Measurements from ENCODE around the gene MYO6. TPM values are rescaled to one million over a fixed set of nuclear protein-coding genes. Genes with fewer than 3 reads are reported as not detected.

MYO6 gene
- total RNA-seq, 1 donor from 2014 or later = 0.44 TPM

DNA sequence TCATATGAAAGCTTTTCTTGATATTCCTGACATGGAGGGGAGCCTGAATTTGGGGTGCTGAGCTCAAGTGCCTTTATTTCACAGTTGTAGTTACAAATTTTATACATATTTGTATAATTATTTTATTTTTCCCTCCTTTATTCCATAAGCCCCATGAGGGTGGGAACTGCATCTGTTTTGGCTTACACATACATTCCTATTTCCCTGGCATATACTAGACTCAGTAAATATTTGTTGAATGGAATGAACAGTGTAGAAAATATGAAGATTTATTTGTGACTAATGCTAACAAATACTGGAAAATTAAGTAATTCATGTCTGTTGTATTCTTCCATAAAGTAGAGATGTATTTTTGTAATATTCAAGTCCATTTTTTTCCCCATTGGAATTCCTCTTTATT lies 127.1 kb downstream of the MYO6 start:
- POLR2A ChIA-PET = no interaction called here
- H3K36me3 Mint-ChIP-seq (ENCODE audit: low read depth) = no peaks in the 10 kb centered on the region
- no peak overlapping the region for H3K27ac Mint-ChIP-seq
- H3K27me3 Mint-ChIP-seq = no peaks in the 10 kb centered on the region
- no peak overlapping the region for H3K4me3 Mint-ChIP-seq
- no peaks in the 10 kb centered on the region for H3K9me3 Mint-ChIP-seq
- intact Hi-C loops (cut with micrococcal nuclease) = no loop called here
- no peak for DNase-seq
- H3K4me1 Mint-ChIP-seq = no peaks in the 10 kb centered on the region
- TF ChIP-seq, protein P1, sequence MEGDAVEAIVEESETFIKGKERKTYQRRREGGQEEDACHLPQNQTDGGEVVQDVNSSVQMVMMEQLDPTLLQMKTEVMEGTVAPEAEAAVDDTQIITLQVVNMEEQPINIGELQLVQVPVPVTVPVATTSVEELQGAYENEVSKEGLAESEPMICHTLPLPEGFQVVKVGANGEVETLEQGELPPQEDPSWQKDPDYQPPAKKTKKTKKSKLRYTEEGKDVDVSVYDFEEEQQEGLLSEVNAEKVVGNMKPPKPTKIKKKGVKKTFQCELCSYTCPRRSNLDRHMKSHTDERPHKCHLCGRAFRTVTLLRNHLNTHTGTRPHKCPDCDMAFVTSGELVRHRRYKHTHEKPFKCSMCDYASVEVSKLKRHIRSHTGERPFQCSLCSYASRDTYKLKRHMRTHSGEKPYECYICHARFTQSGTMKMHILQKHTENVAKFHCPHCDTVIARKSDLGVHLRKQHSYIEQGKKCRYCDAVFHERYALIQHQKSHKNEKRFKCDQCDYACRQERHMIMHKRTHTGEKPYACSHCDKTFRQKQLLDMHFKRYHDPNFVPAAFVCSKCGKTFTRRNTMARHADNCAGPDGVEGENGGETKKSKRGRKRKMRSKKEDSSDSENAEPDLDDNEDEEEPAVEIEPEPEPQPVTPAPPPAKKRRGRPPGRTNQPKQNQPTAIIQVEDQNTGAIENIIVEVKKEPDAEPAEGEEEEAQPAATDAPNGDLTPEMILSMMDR (IDR thresholded peaks at IDR 0.05) = no peak
- ATAC-seq (ENCODE audit: low read depth) = no peak
- CTCF ChIA-PET = interaction anchor here (0.6 kb wide), 1 partner anchor 531 kb away, joined by 3 read pairs; no protein-coding TSS in a partner anchor

DNA sequence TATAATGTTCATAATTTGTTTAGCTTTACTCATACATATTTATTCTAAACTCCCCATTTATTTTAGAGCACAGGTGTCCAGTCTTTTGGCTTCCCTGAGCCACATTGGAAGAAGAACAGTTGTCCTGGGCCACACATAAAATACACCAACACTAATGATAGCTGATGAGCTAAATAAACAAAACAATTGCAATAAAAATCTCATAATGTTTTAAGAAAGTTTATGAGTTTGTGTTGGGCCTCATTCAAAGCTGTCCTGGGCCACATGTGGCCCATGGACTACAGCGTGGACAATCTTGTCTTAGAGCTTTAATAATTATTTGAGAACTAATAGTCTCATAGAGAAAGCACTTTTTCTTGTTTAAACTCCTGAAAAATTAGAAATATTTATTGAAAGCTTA lies 131.3 kb downstream of the MYO6 start:
- intact Hi-C loops (cut with micrococcal nuclease) = no loop called here
- TF ChIP-seq, protein P1 (IDR thresholded peaks at IDR 0.05) = no peak
- no peak overlapping the region for H3K27ac Mint-ChIP-seq
- no peaks in the 10 kb centered on the region for H3K9me3 Mint-ChIP-seq
- no peaks in the 10 kb centered on the region for H3K4me1 Mint-ChIP-seq
- no peaks in the 10 kb centered on the region for H3K36me3 Mint-ChIP-seq (ENCODE audit: low read depth)
- POLR2A ChIA-PET = no interaction called here
- CTCF ChIA-PET = interaction anchor here (1.5 kb wide), 1 partner anchor 13 kb away, joined by 5 read pairs; no protein-coding TSS in a partner anchor
- no peaks in the 10 kb centered on the region for H3K27me3 Mint-ChIP-seq
- no peak for ATAC-seq (ENCODE audit: low read depth)
- no peak overlapping the region for H3K4me3 Mint-ChIP-seq
- no peak for DNase-seq

DNA sequence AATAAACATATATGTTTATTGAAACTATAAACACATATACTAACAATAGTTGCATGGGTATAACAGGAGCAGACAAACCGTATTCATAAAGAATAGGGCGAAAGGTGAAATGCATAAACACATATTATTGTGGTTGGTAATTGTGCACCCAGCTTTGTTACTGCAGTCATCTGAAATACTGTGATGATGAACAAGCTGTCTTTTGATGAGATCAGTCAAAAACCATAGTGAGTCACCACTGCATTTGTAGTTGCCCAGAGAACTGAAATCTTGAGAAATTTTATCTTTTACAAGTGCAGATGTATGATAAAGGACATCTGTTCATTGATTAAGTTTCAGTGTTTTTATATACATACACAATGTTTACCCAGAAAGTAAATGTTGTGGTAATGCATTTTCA lies 133.7 kb downstream of the MYO6 start:
- CTCF ChIA-PET = interaction anchor here (3.6 kb wide), 1 partner anchor 11 kb away, joined by 16 read pairs; no protein-coding TSS in a partner anchor

DNA sequence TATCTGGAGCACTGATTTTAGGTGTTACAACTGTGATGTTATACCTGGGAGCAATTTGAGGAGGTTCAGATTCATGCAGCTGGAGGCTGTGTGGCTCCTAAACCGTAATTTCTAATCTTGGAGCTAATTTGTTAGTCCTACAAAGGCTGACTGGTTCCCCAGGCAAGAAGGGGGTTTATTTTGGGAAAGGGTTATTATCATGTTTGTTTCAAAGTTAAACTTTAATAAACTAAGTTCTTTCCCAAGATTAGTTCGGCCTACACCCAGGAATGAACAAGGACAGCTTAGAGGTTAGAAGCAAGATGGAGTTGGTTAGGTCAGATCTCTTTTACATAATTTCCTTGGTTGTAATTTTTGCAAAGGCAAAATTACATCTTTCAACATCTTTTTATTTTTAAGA lies 135.8 kb downstream of the MYO6 start:
- no peak for DNase-seq
- no peak for ATAC-seq (ENCODE audit: low read depth)
- Mint-ChIP-seq H3K9me3 (no peaks in the 10 kb centered on the region), H3K36me3 (ENCODE audit: low read depth) (no peaks in the 10 kb centered on the region), H3K4me1 (no peaks in the 10 kb centered on the region), H3K4me3 (no peak overlapping the region), H3K27ac (no peak overlapping the region), H3K27me3 (no peaks in the 10 kb centered on the region)
- intact Hi-C loops (cut with micrococcal nuclease) = no loop called here
- TF ChIP-seq, protein P1 (IDR thresholded peaks at IDR 0.05) = no peak
- ChIA-PET POLR2A (no interaction called here), CTCF (interaction anchor here (3.6 kb wide), 1 partner anchor 9 kb away, joined by 16 read pairs; no protein-coding TSS in a partner anchor)

More for the DNA sequence above, 133.7 kb downstream of the MYO6 start:
- ATAC-seq (ENCODE audit: low read depth) (no peak), DNase-seq (no peak)
- Mint-ChIP-seq H3K36me3 (ENCODE audit: low read depth) (no peaks in the 10 kb centered on the region), H3K4me3 (no peak overlapping the region), H3K27ac (no peak overlapping the region), H3K27me3 (no peaks in the 10 kb centered on the region), H3K4me1 (no peaks in the 10 kb centered on the region), H3K9me3 (no peaks in the 10 kb centered on the region)
- intact Hi-C loops (cut with micrococcal nuclease) = no loop called here
- POLR2A ChIA-PET = no interaction called here
- TF ChIP-seq, protein P1 (IDR thresholded peaks at IDR 0.05) = no peak

DNA sequence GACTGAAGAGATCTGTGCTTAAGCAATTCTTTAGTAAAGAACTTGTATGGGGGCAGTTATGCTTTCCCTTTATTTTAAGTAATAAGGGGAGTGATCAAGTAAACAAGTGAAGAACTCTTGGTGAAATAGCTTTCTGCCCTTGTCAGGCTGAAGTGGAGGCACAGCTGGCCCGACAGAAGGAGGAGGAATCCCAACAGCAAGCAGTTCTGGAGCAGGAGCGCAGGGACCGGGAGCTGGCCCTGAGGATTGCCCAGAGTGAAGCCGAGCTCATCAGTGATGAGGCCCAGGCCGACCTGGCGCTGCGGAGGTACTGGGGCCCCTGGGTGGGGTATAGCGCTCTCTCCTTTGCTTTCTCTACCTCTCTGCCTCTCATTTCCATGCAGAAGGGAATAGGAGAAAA lies 143.3 kb downstream of the MYO6 start:
- DNase-seq (no peak), ATAC-seq (ENCODE audit: low read depth) (no peak)
- Mint-ChIP-seq H3K4me3 (no peak overlapping the region), H3K4me1 (no peaks in the 10 kb centered on the region), H3K27ac (no peak overlapping the region), H3K36me3 (ENCODE audit: low read depth) (no peaks in the 10 kb centered on the region), H3K27me3 (peaks cover 2% of the 10 kb centered on the region), H3K9me3 (no peaks in the 10 kb centered on the region)
- CTCF ChIA-PET = interaction anchor here (1.4 kb wide), 1 partner anchor 49 kb away, joined by 4 read pairs; no protein-coding TSS in a partner anchor
- intact Hi-C loops (cut with micrococcal nuclease) = no loop called here
- TF ChIP-seq, protein P1 (IDR thresholded peaks at IDR 0.05) = no peak
- POLR2A ChIA-PET = no interaction called here

All from activated B cell treated with CpG ODN at 0.5 μM for 24 hours (primary cell).